Neural progenitor cell (in vitro differentiated cells): ENCODE data around the gene DDHD1.

Experiments
- EZH2 ChIP-seq: fragments of 200-600 bp; sonication (generic); IDR thresholded peaks from 2 replicates; pipeline ENCODE4 v1.6.1; 2017; ENCODE audit warnings: antibody characterized with exemption, mild to moderate bottlenecking, moderate library complexity
- TF ChIP-seq, protein P1 (sequence below): fragments of 200-600 bp; sonication (generic); IDR thresholded peaks from 2 replicates; pipeline ENCODE4 v1.5.1; 2017; ENCODE audit warnings: antibody characterized with exemption, mild to moderate bottlenecking

GRCh38 chr14:53006931-53007562 is 146.1 kb downstream of the DDHD1 start:
- TF ChIP-seq, protein P1, sequence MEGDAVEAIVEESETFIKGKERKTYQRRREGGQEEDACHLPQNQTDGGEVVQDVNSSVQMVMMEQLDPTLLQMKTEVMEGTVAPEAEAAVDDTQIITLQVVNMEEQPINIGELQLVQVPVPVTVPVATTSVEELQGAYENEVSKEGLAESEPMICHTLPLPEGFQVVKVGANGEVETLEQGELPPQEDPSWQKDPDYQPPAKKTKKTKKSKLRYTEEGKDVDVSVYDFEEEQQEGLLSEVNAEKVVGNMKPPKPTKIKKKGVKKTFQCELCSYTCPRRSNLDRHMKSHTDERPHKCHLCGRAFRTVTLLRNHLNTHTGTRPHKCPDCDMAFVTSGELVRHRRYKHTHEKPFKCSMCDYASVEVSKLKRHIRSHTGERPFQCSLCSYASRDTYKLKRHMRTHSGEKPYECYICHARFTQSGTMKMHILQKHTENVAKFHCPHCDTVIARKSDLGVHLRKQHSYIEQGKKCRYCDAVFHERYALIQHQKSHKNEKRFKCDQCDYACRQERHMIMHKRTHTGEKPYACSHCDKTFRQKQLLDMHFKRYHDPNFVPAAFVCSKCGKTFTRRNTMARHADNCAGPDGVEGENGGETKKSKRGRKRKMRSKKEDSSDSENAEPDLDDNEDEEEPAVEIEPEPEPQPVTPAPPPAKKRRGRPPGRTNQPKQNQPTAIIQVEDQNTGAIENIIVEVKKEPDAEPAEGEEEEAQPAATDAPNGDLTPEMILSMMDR = no peak
- no peak for TF ChIP-seq EZH2
